Uterus (tissue), 2 donors: ENCODE measurements around the gene NPR1.

ENCODE experiments used
- POLR2A ChIP-seq, 2 donors: fragments of 450-650 bp; IDR thresholded peaks; one replicate each; pipeline ENCODE4 v1.6.1; 2016; ENCODE audit warnings: antibody characterized with exemption in 2 of 2, mild to moderate bottlenecking in 1 of 2, moderate library complexity in 1 of 2
- TF ChIP-seq, protein P1 (sequence below), 4 experiments: fragments of 200-600 bp in 2 of 4; fragments of 450-650 bp in 2 of 4; sonication (generic) in 2 of 4; IDR thresholded peaks; one replicate each; pipeline ENCODE4 v1.5.1; 2016 to 2019; ENCODE audit warnings: antibody characterized with exemption in 4 of 4, mild to moderate bottlenecking in 2 of 4, moderate library complexity in 1 of 4

DNA sequence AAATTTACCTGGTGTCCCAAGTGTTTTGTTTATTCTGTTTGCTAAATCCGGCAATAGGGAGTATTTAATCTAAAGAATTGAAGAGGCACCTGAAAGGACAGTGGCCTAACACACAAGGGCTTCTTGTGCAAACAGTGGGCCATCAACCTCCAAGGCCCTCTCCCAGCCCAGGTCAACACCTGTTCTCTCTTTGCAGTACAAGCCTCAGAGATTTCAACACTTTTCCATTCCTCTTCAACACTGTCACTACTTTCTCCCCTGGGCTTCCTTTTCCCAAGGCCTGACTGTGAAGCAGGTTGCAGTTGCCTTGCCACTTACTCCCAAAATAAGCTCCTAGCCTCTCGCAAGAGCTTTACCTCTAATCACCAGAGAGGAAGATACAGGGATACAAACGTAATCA is 23.2 kb upstream of the NPR1 start:
- no peak for TF ChIP-seq POLR2A (IDR thresholded peaks at IDR 0.05)
- TF ChIP-seq, protein P1, sequence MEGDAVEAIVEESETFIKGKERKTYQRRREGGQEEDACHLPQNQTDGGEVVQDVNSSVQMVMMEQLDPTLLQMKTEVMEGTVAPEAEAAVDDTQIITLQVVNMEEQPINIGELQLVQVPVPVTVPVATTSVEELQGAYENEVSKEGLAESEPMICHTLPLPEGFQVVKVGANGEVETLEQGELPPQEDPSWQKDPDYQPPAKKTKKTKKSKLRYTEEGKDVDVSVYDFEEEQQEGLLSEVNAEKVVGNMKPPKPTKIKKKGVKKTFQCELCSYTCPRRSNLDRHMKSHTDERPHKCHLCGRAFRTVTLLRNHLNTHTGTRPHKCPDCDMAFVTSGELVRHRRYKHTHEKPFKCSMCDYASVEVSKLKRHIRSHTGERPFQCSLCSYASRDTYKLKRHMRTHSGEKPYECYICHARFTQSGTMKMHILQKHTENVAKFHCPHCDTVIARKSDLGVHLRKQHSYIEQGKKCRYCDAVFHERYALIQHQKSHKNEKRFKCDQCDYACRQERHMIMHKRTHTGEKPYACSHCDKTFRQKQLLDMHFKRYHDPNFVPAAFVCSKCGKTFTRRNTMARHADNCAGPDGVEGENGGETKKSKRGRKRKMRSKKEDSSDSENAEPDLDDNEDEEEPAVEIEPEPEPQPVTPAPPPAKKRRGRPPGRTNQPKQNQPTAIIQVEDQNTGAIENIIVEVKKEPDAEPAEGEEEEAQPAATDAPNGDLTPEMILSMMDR (IDR thresholded peaks at IDR 0.05), result no peak
